EH (cell line): ENCODE results near the gene KDELR1.
A peak's percentile ranks its signal among the peaks of the same experiment; 100 is the strongest.
"Not testable (repeated sequence)": the region's sequence is repeated elsewhere in the genome, so short reads cannot be mapped to it uniquely, and the experiment has no call there.

Source experiments
- DNase-seq: peaks from one replicate; pipeline ENCODE4 v3.0.0-alpha.2; 2015; ENCODE audit warnings: low read depth

Gene KDELR1

DNA sequence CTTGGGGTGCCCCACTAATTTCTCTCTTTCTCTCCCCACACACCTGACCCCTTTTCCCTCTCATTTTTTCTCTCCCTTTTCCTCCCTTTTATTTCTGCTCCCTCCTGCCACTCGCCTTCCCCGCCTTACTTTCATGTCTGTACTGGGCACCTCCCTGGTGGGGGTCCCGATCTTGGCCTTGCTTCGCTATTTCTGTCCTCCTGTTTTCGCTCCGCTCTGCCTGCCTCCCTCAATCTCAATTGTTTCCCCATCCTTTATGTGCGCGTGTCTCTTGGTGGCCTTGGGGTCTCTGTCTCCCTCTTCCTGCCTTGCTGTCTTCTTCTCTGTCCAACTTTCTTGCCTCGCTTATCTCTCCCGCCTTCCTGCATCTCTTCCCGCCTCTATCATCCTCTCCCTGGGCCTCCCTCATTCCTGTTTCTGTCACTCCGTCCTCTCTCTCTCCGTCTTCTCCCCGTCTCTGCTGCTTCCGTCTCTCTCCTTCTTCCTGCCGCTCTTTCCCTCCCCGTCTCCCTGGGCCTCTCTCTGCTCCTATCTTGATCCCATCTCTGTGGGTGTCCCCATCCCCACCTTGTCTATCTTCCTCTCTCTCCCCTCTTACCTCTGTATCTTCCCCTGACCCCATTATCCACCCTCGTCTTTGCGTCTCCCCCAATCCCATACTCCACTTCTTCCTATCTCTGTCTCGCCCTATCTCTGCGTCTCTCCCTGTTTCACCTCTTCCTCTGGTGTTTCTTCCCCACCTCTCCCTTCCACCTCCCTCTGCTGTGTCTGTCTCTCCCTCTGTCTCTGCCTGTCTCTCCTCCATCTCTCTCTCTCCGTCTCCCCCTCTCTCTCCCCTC is 6.1 kb upstream of the KDELR1 start:
- peak; percentile 59 for DNase-seq

DNA sequence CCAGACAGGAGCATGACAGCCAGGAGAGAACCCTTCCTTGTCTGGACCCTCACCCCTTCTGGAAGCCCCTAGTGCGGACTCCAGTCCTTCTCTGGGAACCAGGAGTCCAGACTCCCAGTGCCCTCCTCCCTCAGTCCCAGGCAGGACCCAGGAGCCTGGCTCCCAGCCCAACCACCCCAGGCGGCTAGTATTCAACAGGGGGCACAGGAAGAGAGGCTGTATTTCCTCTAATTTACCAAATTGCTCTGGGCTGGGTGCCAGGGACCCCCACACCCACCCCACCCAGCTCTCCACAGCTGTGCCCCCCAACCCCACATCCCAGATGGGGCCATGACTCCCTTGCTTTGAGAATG is 5.4 kb upstream of the KDELR1 start:
- DNase-seq, result no peak

- no peak for DNase-seq
Observed at GRCh38 chr19:48396016-48396823, 4.9 kb upstream of the KDELR1 start.

DNA sequence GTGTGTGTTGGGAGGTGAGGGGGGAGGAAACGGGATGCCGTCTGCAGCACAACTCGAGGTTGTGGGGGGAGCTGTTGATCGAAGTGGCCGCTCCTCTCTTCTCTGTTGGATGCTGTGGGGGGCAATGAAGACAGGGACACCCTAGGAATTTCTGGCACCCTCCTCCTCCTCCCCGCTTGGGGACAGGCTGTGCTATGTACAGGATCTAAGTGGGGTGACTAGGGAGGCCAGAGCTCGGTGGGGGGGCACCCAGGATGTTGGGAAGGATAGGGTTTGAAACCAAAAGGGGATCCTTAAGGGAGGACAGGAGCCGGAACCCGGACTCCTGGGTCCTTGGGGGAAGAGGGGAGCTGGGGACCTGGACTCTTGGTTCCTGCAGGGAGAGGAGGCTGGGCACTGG is 4.1 kb upstream of the KDELR1 start:
- DNase-seq, result no peak

- DNase-seq, result no peak
Observed at GRCh38 chr19:48395170-48395455, 3.8 kb upstream of the KDELR1 start.

DNA sequence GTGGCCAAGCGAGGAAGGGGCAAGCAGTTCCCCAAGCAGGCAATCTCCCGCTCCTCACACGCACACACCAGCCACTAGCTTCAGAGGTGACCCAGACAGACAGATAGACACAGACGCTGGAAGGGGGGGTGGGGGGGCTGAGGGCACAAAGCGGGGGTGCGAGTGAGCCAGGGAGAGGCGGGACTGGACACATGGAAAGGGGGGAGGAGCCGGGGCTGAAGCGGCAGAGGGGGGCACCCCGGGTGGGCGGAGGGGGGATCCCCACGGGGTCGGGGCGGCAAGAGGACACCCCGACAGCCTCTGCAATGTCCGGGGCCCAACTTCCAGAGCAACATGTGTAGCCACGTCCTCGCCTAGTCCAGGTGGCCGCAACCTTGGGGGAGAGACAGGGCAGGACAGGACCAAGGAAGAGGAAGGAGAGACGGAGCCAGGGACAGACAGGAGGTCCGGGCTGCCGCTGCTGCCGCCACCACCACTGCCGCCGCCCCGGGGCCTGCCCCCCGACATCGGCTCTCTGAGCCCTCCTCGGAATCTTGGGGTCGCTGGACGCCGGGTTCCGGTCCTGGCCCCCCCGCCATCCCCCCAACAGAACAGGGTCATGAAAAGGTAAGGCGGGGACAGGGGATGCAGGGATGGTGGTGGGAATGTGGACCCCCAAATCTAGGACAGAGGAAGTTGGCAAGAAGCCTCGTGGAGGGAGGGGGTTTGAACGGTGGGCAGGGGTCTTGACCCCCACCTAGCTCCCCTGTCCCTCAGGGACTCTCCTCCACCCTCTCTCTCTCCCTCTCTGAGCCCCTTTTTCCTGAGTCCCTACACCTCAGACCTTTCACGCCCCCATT is 3.2 kb upstream of the KDELR1 start:
- DNase-seq, result peak; percentile 16

DNA sequence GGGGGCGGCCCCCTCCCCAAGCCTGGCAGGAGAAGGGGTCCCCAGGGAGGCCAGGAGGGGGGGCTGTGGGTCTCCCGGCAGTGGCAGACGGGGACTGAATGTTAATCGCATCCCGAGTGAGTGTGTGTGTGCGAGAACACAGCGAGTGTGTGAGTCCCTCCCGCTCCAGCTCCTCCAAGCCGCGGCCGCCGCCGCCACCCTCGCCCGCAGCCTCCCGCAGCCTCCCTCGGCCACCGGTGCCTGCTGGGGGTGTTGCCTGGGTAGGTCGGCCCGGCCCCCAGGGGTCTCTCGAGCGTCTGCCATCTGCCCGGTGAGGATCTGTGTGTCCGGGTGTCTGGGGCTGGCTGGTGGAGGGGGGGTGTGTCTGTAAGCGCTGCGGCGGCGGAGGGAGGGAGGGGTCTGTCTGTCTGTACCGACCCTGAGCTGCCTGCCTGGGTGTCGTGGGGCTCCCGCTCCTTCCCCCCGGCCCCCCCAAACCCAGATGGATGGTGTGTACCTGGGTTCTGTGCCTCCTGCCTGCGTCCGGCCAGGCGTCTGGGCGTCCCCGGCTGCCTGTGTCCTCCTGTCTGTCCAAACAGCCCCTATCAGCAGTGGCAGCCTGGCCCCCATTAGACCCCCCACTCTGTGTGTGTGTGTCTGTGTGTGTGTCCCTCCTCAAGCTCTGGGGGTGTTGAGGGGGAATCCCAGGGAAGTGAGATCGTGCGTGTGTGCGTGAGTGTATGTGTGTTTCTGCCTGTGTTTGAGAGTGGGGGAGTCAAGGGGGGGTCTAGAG is 2.4 kb upstream of the KDELR1 start, which contains the start of gene GRIN2D:
Gene GRIN2D, plus strand, starts transcription at position 110 of the 772 bp plus-strand sequence. CDS start 4,725 bp downstream, outside the sequence.
- DNase-seq, result peak; percentile 43

GRCh38 chr19:48392860-48393558 is 1.7 kb upstream of the KDELR1 start:
- no peak for DNase-seq

DNA sequence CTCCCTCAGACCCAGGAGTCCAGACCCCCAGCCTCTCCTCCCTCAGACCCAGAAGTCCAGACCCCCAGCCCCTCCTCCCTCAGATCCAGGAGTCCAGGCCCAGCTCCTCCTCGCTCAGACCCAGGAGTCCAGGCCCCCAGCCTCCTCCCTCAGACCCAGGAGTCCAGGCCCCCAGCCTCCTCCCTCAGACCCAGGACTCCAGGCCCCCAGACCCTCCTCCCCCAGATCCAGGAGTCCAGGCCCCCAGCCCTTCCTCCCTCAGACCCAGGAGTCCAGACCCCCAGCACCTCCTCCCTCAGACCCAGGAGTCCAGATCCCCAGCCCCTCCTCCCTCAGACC is 624 bp upstream of the KDELR1 start:
- not testable (repeated sequence) for DNase-seq

DNA sequence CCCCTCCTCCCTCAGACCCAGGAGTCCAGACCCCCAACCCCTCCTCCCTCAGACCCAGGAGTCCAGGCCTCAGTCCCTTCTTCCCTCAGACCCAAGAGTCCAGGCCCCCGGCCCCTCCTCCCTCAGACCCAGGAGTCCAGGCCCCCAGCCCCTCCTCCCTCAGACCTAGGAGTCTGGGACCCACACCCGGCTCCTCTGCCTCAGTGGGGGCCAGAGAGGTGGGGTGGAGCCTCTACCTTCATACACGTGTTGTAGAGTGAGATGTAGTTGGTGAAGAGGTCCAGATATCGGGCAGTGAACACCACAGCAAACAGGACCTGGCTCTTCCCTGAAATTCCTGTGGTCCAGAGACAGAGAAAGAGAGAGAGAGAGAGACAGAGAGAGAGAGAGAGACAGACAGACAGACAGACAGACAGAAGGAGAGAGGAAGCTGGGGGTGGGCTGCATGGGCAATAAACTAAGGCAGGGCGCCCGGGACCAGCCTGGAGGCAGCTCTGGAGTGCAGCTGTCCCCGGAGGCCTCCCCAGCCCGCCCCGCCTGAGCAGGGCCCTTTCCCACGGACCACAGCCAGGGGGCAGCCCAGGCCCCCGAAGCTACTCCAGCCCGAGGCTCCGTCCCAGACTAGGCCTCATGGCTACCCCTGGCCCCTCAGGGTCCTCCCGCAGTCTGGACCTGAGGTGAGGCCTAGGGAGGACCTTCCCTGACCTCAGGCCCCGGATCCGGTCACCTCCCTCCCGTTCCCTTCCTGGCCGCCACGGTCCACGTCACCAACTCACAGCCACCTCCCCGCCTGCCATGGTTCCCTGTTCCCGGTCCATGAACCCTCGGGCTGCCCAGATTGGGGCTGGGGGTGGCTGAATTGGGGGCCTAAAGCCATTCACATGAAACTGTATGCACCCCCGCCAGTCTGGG is 907 bp downstream of the KDELR1 start:
- DNase-seq, result peak; percentile 70

GRCh38 chr19:48386981-48387380 is 4.4 kb downstream of the KDELR1 start:
- no peak for DNase-seq

DNA sequence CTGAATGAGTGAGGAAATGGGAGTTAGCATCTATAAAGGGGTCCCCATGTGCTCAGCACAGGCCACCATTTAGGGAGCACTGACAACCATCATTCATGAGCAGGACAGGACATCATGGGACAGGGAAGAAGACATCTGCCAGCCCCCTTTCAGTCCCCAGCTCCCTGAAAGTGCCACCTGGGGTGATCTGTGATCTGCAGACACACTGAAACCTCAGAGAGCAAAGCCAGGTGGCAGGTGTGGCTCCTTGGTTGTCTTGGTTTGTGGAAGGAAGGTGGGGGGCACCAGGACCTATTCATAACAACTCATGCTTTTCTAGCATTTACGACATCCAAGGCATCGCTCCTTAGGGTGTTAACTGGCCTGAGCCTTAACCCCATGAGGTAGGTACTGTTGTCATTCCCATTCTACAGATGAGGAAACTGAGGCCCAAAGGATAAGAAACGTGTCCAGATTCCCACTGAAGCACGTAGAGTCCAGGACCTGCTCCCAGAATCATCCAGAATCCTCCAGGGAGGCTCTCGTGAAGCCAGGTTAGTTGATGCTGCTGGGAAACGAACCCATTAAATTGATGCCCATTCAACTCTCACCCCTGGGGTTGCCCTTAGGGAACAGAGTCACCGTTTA is 5.8 kb downstream of the KDELR1 start:
- no peak for DNase-seq

DNA sequence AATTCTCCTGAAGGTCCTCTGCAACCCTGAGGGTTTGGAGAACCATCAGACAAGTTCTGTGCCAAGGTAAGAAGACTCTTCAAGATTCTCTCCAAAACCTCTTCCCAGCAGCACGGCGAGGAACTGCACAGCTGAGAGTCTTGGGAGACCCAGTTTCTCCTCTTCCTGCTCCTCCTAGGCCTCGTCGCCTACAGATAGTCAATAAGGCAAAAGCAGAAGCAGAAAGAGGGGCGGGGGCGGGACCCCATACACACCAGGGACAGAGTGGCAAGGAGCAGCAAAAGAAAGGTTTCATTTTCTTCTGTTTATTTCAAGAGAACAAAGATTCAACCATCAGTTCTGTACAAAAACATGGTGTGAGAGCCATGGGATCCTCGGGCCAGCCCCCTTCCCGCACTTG is 9.1 kb downstream of the KDELR1 start:
- no peak for DNase-seq

GRCh38 chr19:48381178-48381950 is 10.0 kb downstream of the KDELR1 start:
- DNase-seq, result no peak

DNA sequence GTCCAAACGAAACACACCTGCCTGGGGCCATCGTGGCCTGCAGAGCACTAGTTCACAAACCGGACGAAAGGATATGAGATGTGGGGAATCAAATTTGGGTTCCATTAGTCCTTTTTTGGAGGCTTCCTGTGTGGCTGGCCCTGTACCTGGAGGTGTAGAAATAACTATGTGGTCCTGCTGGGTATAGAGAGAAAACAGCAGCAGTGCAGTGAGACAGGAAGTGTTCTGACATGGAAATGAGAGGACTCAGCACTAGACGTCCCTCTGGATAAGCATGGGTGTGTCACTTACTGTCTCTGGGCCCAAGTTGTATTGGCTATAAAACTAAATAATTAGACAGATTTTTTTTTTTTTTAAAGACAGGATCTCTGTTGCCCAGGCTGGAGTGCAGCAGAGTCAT is 12.3 kb downstream of the KDELR1 start:
- DNase-seq, result peak; percentile 18

GRCh38 chr19:48378194-48378570 is 13.2 kb downstream of the KDELR1 start:
- DNase-seq, result no peak

DNA sequence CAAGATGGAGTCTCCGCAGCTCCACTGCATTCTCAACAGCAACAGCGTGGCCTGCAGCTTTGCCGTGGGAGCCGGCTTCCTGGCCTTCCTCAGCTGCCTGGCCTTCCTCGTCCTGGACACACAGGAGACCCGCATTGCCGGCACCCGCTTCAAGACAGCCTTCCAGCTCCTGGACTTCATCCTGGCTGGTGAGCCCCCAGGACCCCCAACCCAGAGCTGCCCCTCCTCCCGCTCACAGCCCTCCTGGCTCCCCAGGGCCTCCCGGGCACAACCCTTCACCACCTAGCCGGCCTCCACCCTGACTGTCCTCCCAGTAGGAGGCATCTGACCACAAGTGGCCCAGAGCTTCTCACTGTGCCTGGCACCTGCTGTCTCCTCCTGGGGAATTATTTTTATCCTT is 17.8 kb downstream of the KDELR1 start:
- DNase-seq, result no peak

- DNase-seq, result no peak
Observed at GRCh38 chr19:48372904-48373303, 18.4 kb downstream of the KDELR1 start.

DNA sequence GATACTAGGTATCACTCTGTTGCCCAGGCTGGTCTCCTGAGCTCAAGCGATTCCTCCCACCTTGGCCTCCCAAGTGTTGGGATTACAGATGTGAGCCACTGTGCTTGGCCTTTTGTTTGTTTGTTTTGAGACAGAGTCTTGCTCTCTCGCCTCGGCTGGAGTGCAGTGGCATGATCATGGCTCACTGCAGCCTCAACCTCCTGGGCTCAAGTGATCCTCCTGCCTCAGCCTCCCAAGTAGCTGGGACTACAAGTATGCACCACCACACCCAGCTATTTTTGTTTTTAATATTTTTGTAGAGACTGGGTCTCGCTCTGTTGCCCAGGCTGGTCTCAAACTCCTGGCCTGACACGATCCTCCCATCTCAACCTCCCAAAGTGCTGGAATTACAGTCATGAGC is 19.6 kb downstream of the KDELR1 start:
- DNase-seq, result not testable (repeated sequence)
